Activated naive CD8-positive, alpha-beta T cell treated with anti-CD3 and anti-CD28 coated beads, Interleukin-2, amount 50 U/mL, for 24 hours (primary cell): ENCODE measurements around the gene RRP8.

Experiments used
- ATAC-seq: fragments of 150-1000 bp; cut with Tn5 transposase; one replicate; pipeline ENCODE4 v1.10.0; 2021
- DNase-seq: peaks from one replicate; pipeline ENCODE4 v3.0.0; 2021
- H3K27ac Mint-ChIP-seq: one replicate; pipeline ENCODE4 v1.8.0; 2021; ENCODE audit warnings: mild to moderate bottlenecking, mixed read lengths
- H3K27me3 Mint-ChIP-seq: one replicate; pipeline ENCODE4 v1.8.0; 2021; ENCODE audit warnings: mixed read lengths
- H3K36me3 Mint-ChIP-seq: one replicate; pipeline ENCODE4 v1.8.0; 2021; ENCODE audit warnings: low read depth, mixed read lengths
- H3K4me1 Mint-ChIP-seq: one replicate; pipeline ENCODE4 v1.8.0; 2021; ENCODE audit warnings: mixed read lengths
- H3K4me3 Mint-ChIP-seq: one replicate; pipeline ENCODE4 v1.8.0; 2021; ENCODE audit warnings: mild to moderate bottlenecking, moderate library complexity, mixed read lengths
- H3K9me3 Mint-ChIP-seq: one replicate; pipeline ENCODE4 v1.8.0; 2021; ENCODE audit warnings: mixed read lengths

Gene RRP8

DNA sequence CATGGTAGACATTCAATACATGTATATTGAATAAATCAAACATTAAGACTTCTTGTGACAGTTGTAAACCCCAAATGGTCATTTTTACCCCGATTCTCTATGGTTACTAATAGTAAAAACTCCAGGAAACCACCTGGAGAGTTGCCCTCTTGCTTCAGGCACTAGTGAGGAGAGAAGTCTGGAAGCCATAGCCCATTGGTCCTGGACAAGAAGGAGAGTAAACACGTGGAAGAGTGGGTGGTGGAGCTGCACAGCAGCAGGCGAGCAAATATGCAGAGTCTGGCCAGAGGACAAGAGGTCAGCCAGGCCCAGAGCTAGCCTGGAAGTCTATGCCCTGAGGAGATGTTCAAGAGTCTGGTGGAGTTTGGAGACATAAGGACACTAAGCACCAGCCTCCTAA, 34.5 kb upstream of the RRP8 start:
- DNase-seq, result no peak
- H3K4me3 Mint-ChIP-seq, result no peak overlapping the region
- H3K36me3 Mint-ChIP-seq, result no peaks in the 10 kb centered on the region
- H3K9me3 Mint-ChIP-seq, result no peaks in the 10 kb centered on the region
- no peaks in the 10 kb centered on the region for H3K27me3 Mint-ChIP-seq
- no peak overlapping the region for H3K27ac Mint-ChIP-seq
- ATAC-seq, result no peak
- peaks cover under 1% of the 10 kb centered on the region for H3K4me1 Mint-ChIP-seq

DNA sequence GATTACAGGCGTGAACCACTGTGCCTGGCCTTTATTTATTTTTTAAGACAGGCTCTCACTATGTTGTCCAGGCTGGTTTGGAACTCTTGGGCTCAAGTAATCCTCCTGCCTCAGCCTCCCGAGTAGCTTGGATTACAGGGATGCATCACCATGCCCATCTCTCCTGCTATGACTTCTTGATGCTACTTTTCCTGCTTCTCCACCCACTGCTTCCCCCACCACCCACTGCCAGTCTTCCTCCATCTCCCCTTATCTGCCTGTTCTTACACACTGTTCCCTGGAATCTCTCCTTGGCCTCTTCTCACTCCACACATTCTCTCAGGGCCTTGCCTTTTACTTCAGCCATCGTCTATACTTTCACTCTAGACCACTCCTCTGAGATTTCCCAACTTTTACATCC, 33.1 kb upstream of the RRP8 start:
- Mint-ChIP-seq H3K27me3 (no peaks in the 10 kb centered on the region), H3K27ac (no peak overlapping the region), H3K36me3 (no peaks in the 10 kb centered on the region), H3K4me1 (peaks cover 4% of the 10 kb centered on the region), H3K4me3 (no peak overlapping the region), H3K9me3 (no peaks in the 10 kb centered on the region)
- ATAC-seq (no peak), DNase-seq (no peak)

DNA sequence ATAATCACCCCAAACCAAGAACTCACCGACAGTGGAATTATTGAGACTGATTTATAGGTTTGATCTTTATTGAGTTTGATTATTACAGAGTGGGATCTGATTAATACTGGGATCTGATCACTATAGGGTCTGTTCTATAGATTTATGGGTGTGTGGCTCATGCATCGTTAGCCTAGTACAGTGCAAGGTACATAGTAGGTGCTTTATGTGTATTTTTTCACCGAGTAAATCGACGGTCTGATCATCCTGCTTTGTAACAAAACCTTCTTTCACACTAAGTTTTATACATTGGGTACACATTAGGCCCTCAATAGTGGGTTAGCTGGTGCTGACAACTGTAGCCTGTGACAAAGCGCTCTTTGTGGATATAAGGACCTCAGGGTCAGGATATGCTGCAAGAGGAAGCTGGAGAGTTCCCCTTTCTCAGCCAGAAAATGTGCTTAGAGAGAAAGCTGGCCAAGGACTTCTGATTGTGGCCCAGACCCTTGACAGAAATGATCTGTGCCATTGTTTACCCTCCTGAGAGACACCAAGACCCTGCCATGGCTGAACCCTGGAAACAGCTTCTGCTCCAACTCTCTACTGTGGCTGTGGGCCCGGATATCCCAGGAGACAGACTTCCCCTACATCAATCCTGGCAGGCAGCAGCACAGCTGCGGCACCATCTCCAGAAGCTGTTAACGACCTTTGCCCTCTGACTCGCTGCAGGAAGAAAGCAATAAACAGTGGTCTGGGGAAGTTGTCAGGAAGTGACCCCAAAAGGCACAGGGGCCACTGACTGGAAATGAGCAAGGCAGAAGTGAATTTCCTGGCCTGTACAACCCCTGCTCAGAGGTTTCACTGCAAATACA, 31.9 kb upstream of the RRP8 start:
- Mint-ChIP-seq H3K4me1 (peaks cover 4% of the 10 kb centered on the region), H3K27ac (no peak overlapping the region), H3K9me3 (no peaks in the 10 kb centered on the region), H3K4me3 (no peak overlapping the region), H3K36me3 (no peaks in the 10 kb centered on the region), H3K27me3 (no peaks in the 10 kb centered on the region)
- DNase-seq (no peak), ATAC-seq (no peak)

DNA sequence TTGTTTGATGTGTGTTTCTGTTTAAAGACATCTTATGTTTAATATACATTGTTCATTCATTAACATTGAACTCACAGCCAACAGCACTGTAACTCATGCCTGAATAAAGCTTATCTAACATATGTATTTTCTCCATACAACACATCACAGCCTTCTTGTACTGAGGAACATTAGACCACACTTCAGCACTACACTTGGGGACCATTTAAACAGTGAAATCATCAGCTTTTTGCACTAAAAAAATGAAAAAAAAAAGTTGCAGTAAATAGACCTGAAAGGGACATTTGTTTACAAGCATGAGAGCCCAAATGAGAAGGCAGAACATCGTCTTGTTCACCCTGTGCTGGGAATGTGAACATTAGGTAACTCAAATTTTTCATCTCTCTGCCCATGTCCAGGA, 31.1 kb upstream of the RRP8 start:
- H3K27ac Mint-ChIP-seq, result no peak overlapping the region
- no peaks in the 10 kb centered on the region for H3K27me3 Mint-ChIP-seq
- DNase-seq, result no peak
- no peak overlapping the region for H3K4me3 Mint-ChIP-seq
- H3K4me1 Mint-ChIP-seq, result peaks cover 4% of the 10 kb centered on the region
- no peak for ATAC-seq
- H3K9me3 Mint-ChIP-seq, result no peaks in the 10 kb centered on the region
- no peaks in the 10 kb centered on the region for H3K36me3 Mint-ChIP-seq

DNA sequence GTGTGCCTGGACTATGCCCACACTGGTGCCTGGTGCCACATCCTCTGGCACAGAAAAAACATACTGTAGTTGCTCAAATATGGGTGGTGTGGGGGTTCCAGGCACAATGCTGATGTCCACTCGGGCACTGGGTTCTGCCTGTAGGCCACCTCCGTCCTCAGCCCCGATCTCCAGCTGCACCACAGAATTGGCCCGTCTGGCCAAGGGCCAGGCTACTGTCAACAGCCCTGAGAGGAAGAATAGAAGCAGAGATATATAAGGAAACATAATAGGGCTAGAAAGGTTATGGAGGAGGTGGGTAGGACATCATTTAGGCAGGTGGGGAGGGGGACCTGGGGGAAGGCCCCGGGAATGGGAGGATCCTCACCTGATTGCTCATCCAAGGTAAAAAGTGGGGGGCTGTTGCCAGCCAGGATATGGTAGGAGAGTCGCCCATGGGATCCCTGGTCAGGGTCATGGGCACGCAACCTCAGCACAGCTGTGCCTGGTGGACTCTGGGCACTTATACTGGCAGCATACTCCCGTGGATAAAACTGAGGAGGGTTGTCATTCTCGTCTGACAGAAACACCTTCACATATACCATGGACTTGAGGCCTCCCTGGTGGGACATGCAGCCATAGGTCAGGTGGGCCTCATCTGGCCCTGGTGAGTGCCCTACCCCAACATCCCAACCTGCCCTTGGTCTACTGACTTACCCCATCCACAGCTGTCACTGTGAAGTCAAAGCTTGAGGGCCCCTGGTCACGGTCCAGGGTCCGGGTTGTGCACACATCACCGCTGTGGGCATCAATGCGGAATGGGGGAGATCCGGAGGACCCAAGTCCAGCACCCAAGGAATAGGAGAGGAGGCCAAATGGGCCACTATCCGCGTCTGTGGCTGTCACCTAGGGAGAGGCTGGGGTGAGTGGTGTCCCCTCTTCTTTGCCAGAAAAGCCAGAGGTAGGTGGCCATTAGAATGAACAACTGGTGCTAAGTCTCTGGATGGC, 30.3 kb upstream of the RRP8 start:
- Mint-ChIP-seq H3K27ac (no peak overlapping the region), H3K27me3 (no peaks in the 10 kb centered on the region), H3K36me3 (no peaks in the 10 kb centered on the region), H3K4me3 (no peak overlapping the region), H3K9me3 (no peaks in the 10 kb centered on the region), H3K4me1 (peaks cover 4% of the 10 kb centered on the region)
- DNase-seq (no peak), ATAC-seq (no peak)

DNA sequence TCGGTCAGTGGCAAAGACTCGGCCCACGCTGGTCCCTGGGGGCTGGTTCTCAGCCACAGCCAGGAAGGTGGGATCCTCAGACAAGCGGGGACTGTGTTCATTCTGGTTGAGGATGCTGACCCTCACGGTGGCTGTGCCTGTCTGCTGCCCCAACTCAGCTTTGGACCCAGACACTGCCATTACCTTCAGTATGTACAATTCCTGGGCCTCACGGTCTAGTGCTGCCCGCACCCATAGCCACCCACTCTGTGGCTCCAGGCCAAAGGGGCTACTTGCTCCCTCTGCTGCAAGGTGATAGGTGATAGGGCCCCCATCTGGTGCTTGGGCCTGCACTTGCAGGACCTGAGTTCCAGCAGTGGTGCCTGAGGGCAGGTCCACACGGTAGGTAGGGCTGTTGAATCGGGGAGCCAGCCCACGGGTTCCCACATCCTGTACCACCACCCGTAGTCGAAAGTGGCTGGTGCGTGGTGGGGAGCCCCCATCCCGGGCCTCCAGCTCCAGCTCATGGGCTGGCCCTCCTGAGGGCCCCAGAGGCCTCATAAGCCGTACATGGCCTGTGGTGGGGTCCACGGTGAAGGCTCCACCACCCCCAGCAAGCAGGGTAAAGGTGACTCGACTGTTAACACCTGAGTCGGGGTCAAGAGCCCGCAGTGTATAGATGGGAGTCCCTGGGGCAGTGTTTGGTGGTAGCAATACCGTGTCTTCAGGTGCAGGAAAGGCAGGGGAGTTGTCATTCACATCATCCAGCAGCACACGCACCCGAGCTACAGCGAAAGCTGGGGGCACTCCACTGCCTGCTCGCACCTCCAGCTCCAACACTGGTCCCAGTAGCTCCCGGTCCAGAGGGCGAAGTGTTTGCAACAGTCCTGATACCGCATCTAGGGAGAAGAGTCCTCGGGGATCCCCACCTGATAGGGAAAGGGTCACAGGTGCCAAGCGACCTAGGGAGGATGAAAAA, 29.0 kb upstream of the RRP8 start:
- Mint-ChIP-seq H3K4me3 (no peak overlapping the region), H3K36me3 (no peaks in the 10 kb centered on the region), H3K27ac (no peak overlapping the region), H3K27me3 (no peaks in the 10 kb centered on the region), H3K9me3 (no peaks in the 10 kb centered on the region), H3K4me1 (peaks cover 14% of the 10 kb centered on the region)
- ATAC-seq (peak; percentile 25), DNase-seq (peak; percentile 31)

DNA sequence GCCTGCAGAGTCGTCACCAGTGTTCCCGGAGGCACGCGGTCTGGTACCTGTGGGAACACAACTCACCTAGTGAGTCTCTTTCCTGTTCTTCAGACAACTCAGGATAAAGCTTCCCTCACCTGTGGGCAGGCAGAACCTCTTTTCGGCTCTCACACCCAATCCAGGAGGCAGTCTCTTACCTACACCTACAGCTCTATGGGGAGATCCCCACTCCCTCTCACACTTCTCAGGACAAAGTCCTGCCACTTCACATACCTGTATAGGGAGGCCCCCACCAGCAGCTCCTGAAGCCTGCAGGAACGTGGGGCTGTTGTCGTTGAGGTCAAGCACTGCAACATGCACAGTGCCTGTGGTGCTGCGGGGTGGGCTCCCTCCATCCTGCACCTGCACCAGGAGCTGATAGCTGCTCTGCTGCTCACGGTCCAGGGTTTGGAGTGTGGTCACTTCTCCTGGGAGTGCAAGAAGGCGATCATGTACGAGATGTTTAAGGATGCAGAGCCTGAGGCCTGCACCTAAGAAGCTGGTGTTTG, 28.0 kb upstream of the RRP8 start:
- H3K36me3 Mint-ChIP-seq, result no peaks in the 10 kb centered on the region
- ATAC-seq (no peak), DNase-seq (no peak)
- H3K27me3 Mint-ChIP-seq, result no peaks in the 10 kb centered on the region
- H3K27ac Mint-ChIP-seq, result peak overlapping the region; percentile 31
- no peak overlapping the region for H3K4me3 Mint-ChIP-seq
- H3K9me3 Mint-ChIP-seq, result no peaks in the 10 kb centered on the region
- H3K4me1 Mint-ChIP-seq, result peaks cover 19% of the 10 kb centered on the region

DNA sequence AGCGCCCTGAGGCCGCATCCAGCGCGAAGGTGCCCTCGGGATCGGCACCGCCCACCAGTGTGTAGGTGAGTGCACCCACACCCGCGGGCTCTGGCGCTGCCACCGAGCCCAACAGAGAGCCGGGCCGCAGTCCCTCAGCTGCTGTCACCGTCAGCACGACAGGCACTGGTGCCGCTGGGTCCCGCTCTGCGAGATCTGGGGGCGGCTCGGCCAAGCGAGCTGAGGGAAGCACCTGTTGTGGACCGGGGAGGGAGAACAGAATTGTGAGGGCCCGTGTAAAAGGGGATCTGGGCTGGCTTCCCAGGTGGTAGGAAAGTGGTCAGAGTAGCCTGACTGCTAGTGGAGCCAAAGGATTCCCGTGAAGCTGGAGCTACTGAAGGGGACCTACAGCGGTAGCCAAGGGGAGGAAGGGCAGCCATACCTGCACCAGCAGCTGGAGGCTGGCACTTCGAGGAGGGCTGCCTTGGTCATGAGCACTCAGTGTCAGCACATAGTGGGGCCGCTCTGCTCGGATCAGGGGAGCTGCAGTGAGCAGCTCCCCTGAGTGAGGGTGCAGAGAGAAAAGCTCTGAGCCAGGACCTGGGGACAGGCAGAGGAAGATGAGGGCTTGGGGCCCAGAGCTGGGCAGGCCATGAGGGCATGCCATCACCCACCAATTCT, 27.3 kb upstream of the RRP8 start:
- no peaks in the 10 kb centered on the region for H3K36me3 Mint-ChIP-seq
- no peaks in the 10 kb centered on the region for H3K9me3 Mint-ChIP-seq
- no peaks in the 10 kb centered on the region for H3K27me3 Mint-ChIP-seq
- H3K4me3 Mint-ChIP-seq, result no peak overlapping the region
- no peak for ATAC-seq
- DNase-seq, result no peak
- H3K27ac Mint-ChIP-seq, result peak overlapping the region; percentile 31
- peaks cover 20% of the 10 kb centered on the region for H3K4me1 Mint-ChIP-seq

DNA sequence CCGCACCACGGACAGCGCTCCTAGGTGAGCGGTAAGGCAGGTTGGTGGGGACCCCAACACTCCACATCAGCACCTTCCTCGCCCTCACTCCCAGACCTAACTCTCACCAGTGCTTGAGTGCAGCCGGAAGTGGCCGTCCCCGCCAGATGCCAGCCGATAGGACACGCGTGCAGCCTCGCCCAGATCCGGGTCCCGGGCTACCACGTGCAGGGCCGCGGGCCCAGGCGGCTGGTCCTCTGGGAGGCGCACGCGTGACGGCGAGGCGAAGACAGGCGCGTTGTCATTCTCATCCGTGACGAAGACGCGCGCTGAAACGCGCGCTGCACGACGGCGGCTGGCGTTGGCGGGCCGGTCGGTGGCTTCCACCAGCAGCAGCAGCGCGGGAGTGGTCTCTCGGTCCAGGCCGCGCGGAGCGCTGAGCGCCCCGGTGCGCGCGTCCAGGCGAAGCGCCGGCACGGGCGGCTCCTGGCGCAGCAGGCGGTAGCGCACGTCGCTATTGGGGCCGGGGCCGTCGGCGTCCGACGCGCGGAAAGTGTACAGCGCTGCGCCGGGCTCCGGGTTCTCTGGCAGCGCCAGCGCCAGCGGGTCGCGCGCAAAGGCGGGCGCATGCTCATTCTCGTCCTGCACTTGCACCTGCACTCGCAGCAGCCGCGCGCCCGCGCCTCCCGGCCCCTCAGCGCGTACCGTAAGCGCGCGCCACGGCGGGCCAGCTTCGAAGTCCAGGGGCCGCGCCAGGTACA, 26.6 kb upstream of the RRP8 start:
- Mint-ChIP-seq H3K27me3 (no peaks in the 10 kb centered on the region), H3K4me1 (peaks cover 20% of the 10 kb centered on the region), H3K36me3 (no peaks in the 10 kb centered on the region), H3K9me3 (no peaks in the 10 kb centered on the region), H3K27ac (no peak overlapping the region), H3K4me3 (no peak overlapping the region)
- ATAC-seq (no peak), DNase-seq (no peak)

DNA sequence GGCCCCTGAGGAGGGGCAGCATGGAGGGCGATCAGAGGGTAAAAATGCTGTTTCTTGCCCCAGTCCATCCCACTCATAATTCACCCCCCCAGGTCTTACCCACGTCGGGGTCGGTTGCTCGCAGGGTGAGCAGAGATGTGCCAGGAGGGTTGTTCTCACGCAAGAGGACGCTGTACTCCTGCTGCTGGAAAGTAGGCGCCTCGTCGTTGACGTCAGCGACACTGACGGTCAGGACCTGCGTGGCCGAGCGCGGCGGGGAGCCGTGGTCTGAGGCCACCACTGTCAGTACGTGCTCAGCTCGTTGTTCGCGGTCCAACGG, 26.1 kb upstream of the RRP8 start:
- Mint-ChIP-seq H3K27me3 (no peaks in the 10 kb centered on the region), H3K9me3 (no peaks in the 10 kb centered on the region), H3K27ac (no peak overlapping the region), H3K36me3 (no peaks in the 10 kb centered on the region), H3K4me1 (peaks cover 20% of the 10 kb centered on the region), H3K4me3 (no peak overlapping the region)
- DNase-seq (no peak), ATAC-seq (no peak)

DNA sequence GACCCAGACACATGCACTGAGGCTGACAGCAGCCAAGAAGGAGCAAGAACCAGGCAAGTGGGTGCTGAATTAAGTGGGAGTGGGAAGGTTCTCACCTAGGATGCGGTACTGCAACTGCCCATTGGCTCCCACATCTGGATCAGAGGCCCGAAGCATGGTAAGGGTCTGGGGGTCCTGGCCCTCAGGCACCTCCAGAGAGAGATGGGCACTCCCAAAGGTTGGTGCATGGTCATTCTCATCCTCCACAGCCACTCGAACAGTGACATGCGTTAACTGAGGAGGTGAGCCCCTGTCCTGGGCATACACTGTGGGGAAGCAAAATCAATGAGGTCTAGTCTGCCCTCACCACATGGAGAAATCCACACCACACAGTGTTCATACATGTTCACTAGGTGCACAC, 25.1 kb upstream of the RRP8 start:
- H3K27ac Mint-ChIP-seq, result no peak overlapping the region
- DNase-seq (no peak), ATAC-seq (no peak)
- no peaks in the 10 kb centered on the region for H3K27me3 Mint-ChIP-seq
- no peak overlapping the region for H3K4me3 Mint-ChIP-seq
- H3K9me3 Mint-ChIP-seq, result no peaks in the 10 kb centered on the region
- peaks cover 20% of the 10 kb centered on the region for H3K4me1 Mint-ChIP-seq
- H3K36me3 Mint-ChIP-seq, result no peaks in the 10 kb centered on the region

DNA sequence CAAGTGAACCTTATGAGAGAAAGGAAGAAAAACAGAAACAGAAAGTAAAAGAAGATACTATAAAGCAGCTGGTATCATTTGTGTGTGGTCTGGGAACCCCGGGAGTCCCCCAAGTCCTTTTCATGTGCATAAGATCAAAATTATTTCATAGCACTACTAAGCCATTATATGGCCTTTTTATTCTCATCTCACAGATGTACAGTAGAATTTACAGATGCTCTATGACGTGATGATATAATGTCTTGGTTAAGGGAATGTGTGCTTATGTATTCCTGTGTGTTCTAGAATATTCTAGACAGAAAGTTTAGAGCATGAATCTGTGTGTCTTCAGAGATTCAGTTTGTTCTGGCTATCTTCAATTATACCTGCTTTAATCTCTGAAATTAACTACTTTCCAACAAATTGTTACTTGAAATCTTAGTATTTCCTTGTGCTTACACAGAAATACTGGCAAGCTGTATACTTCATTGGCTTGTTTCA, 24.4 kb upstream of the RRP8 start:
- Mint-ChIP-seq H3K36me3 (no peaks in the 10 kb centered on the region), H3K4me3 (no peak overlapping the region), H3K27ac (peak overlapping the region; percentile 66), H3K9me3 (no peaks in the 10 kb centered on the region), H3K4me1 (peaks cover 19% of the 10 kb centered on the region), H3K27me3 (no peaks in the 10 kb centered on the region)
- ATAC-seq (peak; percentile 38), DNase-seq (no peak)
